HG03558 (cell line): ENCODE data around the gene CD46.

ENCODE experiments used
- ATAC-seq: cut with Tn5 transposase; IDR thresholded peaks from one replicate; pipeline ENCODE4 v1.9.1; 2021; ENCODE audit warnings: moderate number of reproducible peaks; ENCODE audit not compliant: unreplicated experiment; ENCODE audit errors: extremely low read depth

Gene CD46

DNA sequence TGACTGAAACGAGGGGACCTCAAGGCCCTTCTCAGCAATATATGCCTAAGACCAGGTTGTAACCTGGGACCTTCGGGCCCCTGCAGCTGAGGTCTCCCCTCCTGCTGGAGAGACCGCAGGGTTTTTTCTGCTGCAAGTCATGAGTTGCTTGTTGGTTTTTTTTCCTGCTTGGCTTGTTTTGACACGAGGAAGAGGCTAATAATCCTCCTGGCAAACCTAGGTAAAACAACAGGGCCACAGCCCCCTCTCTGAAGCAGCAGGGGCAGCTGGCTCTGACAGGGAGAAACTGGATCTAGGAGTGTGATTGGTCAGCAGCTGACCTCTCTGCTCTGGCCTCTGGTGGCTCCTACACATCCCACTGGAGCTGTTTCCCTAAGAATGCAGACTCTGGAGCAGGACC is 90.0 kb downstream of the CD46 start:
- ATAC-seq, result no peak

DNA sequence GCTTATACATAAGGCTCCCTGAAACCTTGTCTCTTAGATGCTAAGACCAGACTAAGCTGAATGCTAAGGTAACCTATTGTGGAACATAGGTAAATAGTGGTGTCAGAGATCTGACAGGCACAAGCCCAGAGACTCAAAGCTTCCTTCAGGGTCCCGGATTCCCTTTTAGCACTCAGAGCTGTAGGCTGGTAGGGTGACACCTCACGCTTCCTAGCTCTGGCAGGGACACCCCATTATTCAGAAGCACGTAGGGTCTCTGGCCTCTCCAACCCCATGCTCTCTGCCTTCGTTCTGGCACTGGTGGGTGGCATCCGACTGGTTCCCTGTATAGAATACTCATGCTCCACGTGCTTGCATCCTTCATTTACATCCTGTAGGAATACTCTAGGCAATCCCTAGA is 90.7 kb downstream of the CD46 start:
- ATAC-seq, result no peak

DNA sequence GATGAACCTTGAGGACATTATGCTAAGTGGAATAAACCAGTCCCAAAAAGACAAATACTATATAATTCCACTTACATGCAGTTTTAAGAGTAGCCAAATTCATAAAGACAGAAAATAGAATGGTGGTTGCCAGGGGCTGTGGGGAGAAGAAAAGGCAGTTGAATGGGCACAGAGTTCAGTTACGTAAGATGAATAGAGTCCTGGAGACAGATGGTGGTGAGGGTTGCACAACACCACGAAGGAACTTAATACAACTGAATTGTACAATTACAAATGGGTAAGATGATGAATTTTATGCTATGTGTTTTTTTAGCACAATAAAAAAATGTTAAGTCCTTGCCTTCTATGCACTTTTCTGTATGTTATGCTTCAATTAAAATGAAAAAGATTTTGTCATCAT is 92.5 kb downstream of the CD46 start:
- ATAC-seq, result no peak
